Activated T-cell treated with anti-CD3 and anti-CD28 coated beads, Interleukin-2, amount 50 U/mL, for 1 hour (primary cell): ENCODE data around the gene PLK5.

Experiments
- DNase-seq: peaks from one replicate; pipeline ENCODE4 v3.0.0-alpha.2; 2020

The PLK5 gene

DNA sequence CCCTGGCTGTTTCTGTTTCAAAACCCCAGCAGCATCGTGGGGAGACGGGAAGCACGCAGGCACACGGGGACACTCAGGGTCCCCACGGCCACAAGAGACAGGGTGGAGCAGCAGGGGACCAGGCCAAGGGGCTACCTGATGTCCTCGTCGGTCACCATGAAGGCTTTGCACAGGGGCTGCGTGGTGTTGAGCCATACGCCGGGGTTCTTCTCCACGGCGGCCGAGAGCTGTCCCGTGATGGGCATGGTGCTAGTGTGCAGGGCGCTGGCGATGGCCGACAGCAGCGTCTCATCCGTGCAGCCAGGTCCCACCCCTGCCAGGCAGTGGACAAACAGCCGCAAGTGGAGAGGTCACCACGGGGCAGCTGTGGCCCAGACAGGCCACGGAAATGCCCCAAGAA lies 57.1 kb downstream of the PLK5 start:
- no peak for DNase-seq

DNA sequence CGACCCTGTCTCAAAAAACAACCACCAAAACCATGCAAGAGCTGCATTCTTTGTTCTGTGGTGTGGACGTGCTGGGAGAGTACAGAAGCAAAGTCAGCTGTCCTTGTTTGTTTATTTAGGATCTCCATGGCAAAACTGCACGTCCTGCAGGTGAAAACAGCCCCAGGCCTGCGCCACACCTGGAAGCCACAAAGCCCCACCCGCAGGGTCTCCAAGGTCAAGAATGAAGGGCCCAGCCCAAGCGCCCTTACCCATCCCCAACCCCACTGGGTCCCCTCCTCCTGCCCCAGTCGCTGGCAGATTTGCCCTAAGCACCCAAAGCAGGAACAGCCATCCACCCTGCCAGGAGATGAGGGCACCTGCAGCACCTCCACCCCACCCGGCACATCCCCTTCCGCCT lies 58.3 kb downstream of the PLK5 start:
- DNase-seq = no peak

DNA sequence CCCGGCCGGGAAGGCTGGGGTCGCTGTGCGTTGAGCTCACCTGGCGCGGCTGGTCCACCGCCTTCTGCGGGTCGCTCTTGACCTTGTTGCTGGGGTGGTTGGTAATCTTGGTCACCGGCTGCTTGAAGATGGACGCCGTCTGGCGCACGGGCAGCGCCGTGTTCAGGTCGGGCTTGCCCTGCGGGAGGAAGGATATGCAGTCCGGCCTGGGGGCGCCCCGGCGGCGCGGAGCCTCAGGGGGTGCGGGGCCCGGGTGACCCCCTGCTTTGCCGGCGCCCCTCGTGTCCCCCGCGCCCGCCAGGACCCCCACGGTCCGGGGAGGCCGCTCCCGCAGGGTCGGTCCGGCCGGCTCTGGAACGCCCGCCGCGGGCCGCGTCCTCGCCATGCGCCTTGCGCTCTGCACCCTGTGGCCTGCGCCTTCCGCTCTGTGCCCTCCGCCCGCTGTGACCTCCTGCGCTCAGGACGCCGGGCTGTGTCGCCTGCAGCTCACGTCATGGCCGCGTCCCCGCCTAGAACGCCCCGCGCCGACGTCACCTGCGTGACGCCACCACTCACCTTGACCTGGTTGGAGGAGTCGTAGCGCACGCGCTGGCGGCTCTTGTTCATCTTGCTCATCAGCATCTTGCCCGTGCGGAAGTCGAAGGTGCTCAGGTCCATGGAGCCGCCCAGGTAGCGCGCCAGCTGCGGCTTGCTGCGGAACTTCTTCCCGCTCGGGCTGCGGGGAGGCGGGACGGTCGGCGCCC lies 60.8 kb downstream of the PLK5 start:
- DNase-seq = no peak

DNA sequence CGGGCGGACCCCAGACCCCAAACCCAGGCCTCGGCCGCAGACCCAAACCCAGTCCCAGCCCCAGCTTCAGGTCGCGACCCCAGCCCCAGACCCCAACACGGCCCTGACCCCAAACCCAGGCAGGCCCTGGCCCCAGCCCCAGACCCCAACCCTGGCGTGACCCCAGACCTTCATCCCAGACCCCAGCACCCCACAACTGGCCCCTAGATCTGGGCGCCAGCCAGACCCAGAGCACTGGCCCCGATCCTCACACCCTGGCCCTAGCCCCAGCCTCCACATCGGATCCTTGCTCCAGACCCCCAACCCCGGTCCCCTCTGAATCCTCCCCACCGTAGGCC lies 61.3 kb downstream of the PLK5 start:
- no peak for DNase-seq
